ENCODE data around the gene JPH2. TPM values are rescaled to one million over a fixed set of nuclear protein-coding genes. Genes with fewer than 3 reads are reported as not detected.

The JPH2 gene
- polyA plus RNA-seq, 4 donors = 0.22 to 15.0 (median 2.2) TPM

DNA sequence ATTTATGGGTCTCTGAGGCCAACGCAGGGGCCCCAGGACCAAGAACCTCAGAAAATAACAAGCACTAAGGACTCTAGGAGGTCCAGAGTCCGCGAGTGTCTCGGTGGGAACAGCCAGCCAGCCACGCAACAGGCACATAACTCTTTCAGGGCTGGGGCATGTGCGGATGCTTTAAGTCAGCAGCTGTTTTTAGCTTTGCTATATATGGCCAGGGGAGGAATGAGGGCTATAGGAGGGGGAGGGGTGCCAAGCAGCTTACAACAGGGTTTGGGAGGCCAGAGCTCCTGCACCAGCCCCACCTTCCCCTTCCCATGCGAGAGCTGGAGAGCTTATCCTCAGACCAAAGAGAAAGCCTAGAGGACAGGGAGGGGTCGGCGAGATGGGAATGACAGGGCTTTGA lies 6.2 kb downstream of the JPH2 start:
- 27 to 39% (median 36%) methylated on average over 9 of the region's 9 CpGs for WGBS, 3 donors
- Histone ChIP-seq H3K36me3 (ENCODE audit: control insufficient read depth in 3 of 3, insufficient read depth in 2 of 3, low read depth in 1 of 3, low read length in 3 of 3) (peaks cover 0 to 2% (median 0%) of the 10 kb centered on the region in 3 donors), H3K9me3 (ENCODE audit: control insufficient read depth in 2 of 2, insufficient read depth in 1 of 2, low read depth in 1 of 2, low read length in 1 of 2) (no peaks in the 10 kb centered on the region), H3K4me3 (ENCODE audit: low read depth in 1 of 3, low read length in 3 of 3) (no peak overlapping the region), H3K27me3 (ENCODE audit: control insufficient read depth in 3 of 3, insufficient read depth in 3 of 3, low read length in 3 of 3) (peaks cover 0 to 3% (median 0%) of the 10 kb centered on the region in 3 donors), H3K4me1 (ENCODE audit: control insufficient read depth in 3 of 3, insufficient read depth in 2 of 3, low read depth in 1 of 3, low read length in 2 of 3) (peaks cover 0 to 32% (median 0%) of the 10 kb centered on the region in 3 donors), H3K27ac (ENCODE audit: low read depth in 1 of 3, low read length in 2 of 3) (peak overlapping the region in 1 of 3 donors; percentile 85)
- peak in 1 of 2 donors; percentile 89 for DNase-seq
- FAIRE-seq = no peak

DNA sequence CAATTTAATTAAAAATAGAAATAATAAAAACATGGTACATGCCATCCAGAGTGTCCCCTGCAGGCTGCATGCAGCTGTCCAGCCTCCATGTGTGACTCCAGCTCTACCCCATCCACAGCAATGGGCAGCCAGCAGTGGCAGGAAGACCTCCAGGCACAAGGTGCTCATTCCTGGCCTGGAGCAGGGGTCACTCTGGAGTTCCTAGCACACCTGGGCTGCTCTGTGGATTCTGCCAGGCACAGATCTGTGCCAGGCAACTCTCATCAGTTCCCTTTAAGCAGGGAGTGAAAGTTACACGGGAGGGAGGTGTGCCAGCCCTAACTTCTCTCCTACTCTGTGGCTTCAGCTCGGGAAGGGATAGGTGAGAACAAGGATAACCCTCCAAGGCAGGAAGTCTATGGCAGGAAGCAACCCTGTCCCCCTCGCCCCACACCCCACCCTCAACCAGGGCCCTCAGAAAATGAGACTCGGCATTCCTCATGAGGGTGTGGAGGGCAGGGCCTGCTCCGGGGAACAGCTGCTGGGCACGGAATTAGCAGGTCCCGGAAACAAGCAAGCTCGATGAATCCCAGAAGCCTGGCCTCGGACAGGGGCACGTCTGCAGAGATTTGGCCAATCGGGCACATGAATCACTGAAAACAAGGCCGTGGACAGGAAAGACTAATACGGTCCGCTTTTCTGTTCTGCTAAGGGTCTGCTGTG lies 10.0 kb downstream of the JPH2 start:
- no peak for FAIRE-seq
- peak; percentile 73 to 76 for DNase-seq

DNA sequence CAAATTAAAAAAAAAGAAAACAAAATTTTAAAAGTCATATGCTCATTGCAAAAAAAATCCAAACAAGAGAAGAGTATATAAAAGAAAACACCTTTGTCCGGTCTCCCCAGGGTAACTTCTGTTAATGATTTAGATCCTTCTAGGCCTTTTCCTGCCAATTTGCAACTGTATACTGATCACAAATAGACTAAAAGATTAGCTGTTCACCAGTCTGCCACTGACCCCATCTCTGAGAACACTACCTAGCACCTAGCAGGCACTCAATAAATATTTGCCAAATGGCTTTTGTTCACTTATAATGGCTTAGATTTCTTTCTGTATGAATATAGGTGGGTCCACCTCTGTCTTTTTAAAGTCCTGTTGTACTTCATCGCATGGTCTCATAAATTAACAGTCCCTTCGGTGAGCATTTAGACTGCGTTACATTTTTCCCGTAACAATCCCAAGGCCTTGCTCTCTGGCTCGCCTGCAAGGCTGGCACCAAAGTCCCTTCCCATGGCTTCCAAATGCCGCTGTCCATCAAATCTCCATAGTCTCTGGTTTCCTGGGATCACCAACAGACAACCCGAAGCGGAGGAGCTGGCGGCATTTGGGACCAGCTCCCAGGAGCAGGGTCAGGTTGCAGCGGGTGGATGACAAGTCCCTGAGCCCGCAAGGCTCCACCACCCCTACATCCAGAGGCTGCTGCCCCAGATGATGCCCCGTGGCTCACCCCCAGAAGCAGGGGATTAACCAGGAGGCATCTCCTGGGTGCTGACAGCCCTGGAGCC lies 11.8 kb downstream of the JPH2 start:
- WGBS, 3 donors = 91 to 93% (median 92%) methylated on average over 13 of the region's 13 CpGs

More for the DNA sequence above, 10.0 kb downstream of the JPH2 start:
- Histone ChIP-seq H3K27me3 (ENCODE audit: control insufficient read depth in 3 of 3, insufficient read depth in 3 of 3, low read length in 3 of 3) (no peaks in the 10 kb centered on the region), H3K36me3 (ENCODE audit: control insufficient read depth in 3 of 3, insufficient read depth in 2 of 3, low read depth in 1 of 3, low read length in 3 of 3) (peaks cover 0 to 6% (median 0%) of the 10 kb centered on the region in 3 donors), H3K27ac (ENCODE audit: low read depth in 1 of 3, low read length in 2 of 3) (no peak overlapping the region), H3K4me1 (ENCODE audit: control insufficient read depth in 3 of 3, insufficient read depth in 2 of 3, low read depth in 1 of 3, low read length in 2 of 3) (peaks cover 0 to 32% (median 0%) of the 10 kb centered on the region in 3 donors), H3K9me3 (ENCODE audit: control insufficient read depth in 2 of 2, insufficient read depth in 1 of 2, low read depth in 1 of 2, low read length in 1 of 2) (no peaks in the 10 kb centered on the region), H3K4me3 (ENCODE audit: low read depth in 1 of 3, low read length in 3 of 3) (no peak overlapping the region)
- WGBS, 3 donors = 4 to 30% (median 24%) methylated on average over 14 of the region's 14 CpGs

DNA sequence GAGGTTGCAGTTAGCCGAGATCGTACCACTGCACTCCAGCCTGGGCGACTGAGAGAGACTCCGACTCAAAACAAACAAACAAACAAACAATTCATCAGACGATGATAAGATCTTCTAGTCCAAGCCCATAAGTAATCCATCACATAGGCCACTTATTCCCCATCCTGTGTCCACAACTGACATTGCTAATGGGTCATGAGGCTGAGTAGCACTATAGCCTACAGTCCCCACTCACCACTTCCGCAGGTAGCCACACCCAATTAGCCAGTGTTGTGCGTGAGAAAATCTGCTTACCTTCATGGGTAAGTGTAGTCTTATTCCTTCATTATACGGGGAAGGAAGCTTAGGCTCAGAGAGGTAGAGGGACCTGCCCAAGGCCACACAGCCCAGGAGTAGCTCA lies 13.1 kb downstream of the JPH2 start:
- Histone ChIP-seq H3K4me3 (ENCODE audit: low read depth in 1 of 3, low read length in 3 of 3) (no peak overlapping the region), H3K36me3 (ENCODE audit: control insufficient read depth in 3 of 3, insufficient read depth in 2 of 3, low read depth in 1 of 3, low read length in 3 of 3) (peaks cover 0 to 6% (median 0%) of the 10 kb centered on the region in 3 donors), H3K4me1 (ENCODE audit: control insufficient read depth in 3 of 3, insufficient read depth in 2 of 3, low read depth in 1 of 3, low read length in 2 of 3) (peaks cover 0 to 11% (median 0%) of the 10 kb centered on the region in 3 donors), H3K27ac (ENCODE audit: low read depth in 1 of 3, low read length in 2 of 3) (no peak overlapping the region), H3K27me3 (ENCODE audit: control insufficient read depth in 3 of 3, insufficient read depth in 3 of 3, low read length in 3 of 3) (peaks cover 0 to 4% (median 0%) of the 10 kb centered on the region in 3 donors), H3K9me3 (ENCODE audit: control insufficient read depth in 2 of 2, insufficient read depth in 1 of 2, low read depth in 1 of 2, low read length in 1 of 2) (peaks cover 0 to 3% of the 10 kb centered on the region in 2 donors)
- DNase-seq (no peak), FAIRE-seq (no peak)
- WGBS, 3 donors = 62 to 78% (median 67%) methylated on average over 8 of the region's 8 CpGs

More for the DNA sequence above, 11.8 kb downstream of the JPH2 start:
- FAIRE-seq = no peak
- peaks cover 0 to 4% (median 0%) of the 10 kb centered on the region in 3 donors for H3K27me3 ChIP-seq (ENCODE audit: control insufficient read depth in 3 of 3, insufficient read depth in 3 of 3, low read length in 3 of 3)
- no peak for DNase-seq
- no peaks in the 10 kb centered on the region for H3K9me3 ChIP-seq (ENCODE audit: control insufficient read depth in 2 of 2, insufficient read depth in 1 of 2, low read depth in 1 of 2, low read length in 1 of 2)
- H3K36me3 ChIP-seq (ENCODE audit: control insufficient read depth in 3 of 3, insufficient read depth in 2 of 3, low read depth in 1 of 3, low read length in 3 of 3) = peaks cover 0 to 6% (median 0%) of the 10 kb centered on the region in 3 donors
- H3K4me3 ChIP-seq (ENCODE audit: low read depth in 1 of 3, low read length in 3 of 3) = no peak overlapping the region
- peaks cover 0 to 16% (median 0%) of the 10 kb centered on the region in 3 donors for H3K4me1 ChIP-seq (ENCODE audit: control insufficient read depth in 3 of 3, insufficient read depth in 2 of 3, low read depth in 1 of 3, low read length in 2 of 3)
- no peak overlapping the region for H3K27ac ChIP-seq (ENCODE audit: low read depth in 1 of 3, low read length in 2 of 3)

DNA sequence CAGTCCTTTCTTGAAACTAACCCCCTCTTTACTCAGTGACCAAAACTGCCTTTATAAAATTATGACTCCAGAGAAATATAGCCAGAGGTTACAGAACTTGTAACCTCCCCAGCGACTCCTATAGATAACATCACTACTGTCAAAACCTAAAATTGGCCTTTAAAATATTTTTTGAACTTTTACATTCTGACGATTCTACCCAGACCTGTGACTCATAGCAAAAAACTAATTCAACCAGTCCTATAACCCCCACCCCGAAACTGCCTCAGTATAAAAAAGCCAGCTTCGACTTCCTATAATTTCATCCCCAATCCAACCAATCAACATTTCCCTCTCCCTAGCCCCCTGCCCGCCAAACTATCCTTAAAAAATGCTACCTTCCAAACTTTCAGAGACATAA lies 13.9 kb downstream of the JPH2 start:
- Histone ChIP-seq H3K27ac (ENCODE audit: low read depth in 1 of 3, low read length in 2 of 3) (no peak overlapping the region), H3K36me3 (ENCODE audit: control insufficient read depth in 3 of 3, insufficient read depth in 2 of 3, low read depth in 1 of 3, low read length in 3 of 3) (peaks cover 0 to 6% (median 0%) of the 10 kb centered on the region in 3 donors), H3K4me1 (ENCODE audit: control insufficient read depth in 3 of 3, insufficient read depth in 2 of 3, low read depth in 1 of 3, low read length in 2 of 3) (peaks cover 0 to 11% (median 0%) of the 10 kb centered on the region in 3 donors), H3K27me3 (ENCODE audit: control insufficient read depth in 3 of 3, insufficient read depth in 3 of 3, low read length in 3 of 3) (peaks cover 0 to 4% (median 0%) of the 10 kb centered on the region in 3 donors), H3K9me3 (ENCODE audit: control insufficient read depth in 2 of 2, insufficient read depth in 1 of 2, low read depth in 1 of 2, low read length in 1 of 2) (peaks cover 0 to 6% of the 10 kb centered on the region in 2 donors), H3K4me3 (ENCODE audit: low read depth in 1 of 3, low read length in 3 of 3) (no peak overlapping the region)
- no peak for DNase-seq
- no peak for FAIRE-seq
- WGBS, 3 donors = 53 to 65% (median 63%) methylated on average over 5 of the region's 5 CpGs

DNA sequence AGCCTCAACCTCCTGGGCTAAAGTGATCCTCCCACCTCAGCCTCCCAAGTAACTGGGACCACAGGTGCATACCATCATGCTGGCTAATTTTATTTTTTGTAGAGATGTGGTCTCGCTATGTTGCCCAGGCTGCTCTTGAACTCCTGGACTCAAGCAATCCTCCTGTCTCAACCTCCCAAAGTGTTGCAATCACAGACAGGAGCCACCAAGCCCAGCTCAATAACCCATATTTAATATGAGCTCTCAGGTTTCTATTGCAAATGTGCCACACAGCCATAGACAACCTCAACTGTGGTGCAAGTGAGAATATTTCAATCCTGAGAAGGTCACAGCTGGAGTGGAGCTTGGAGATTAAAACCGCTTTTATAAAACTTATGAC lies 14.4 kb downstream of the JPH2 start:
- H3K27me3 ChIP-seq (ENCODE audit: control insufficient read depth in 3 of 3, insufficient read depth in 3 of 3, low read length in 3 of 3) = peaks cover 0 to 4% (median 3%) of the 10 kb centered on the region in 3 donors
- H3K27ac ChIP-seq (ENCODE audit: low read depth in 1 of 3, low read length in 2 of 3) = no peak overlapping the region
- FAIRE-seq (no peak), DNase-seq (no peak)
- peaks cover 0 to 6% of the 10 kb centered on the region in 2 donors for H3K9me3 ChIP-seq (ENCODE audit: control insufficient read depth in 2 of 2, insufficient read depth in 1 of 2, low read depth in 1 of 2, low read length in 1 of 2)
- 73 to 91% (median 74%) methylated on average over 2 of the region's 2 CpGs for WGBS, 3 donors
- H3K36me3 ChIP-seq (ENCODE audit: control insufficient read depth in 3 of 3, insufficient read depth in 2 of 3, low read depth in 1 of 3, low read length in 3 of 3) = peaks cover 0 to 6% (median 0%) of the 10 kb centered on the region in 3 donors
- H3K4me3 ChIP-seq (ENCODE audit: low read depth in 1 of 3, low read length in 3 of 3) = no peak overlapping the region
- peaks cover 0 to 9% (median 0%) of the 10 kb centered on the region in 3 donors for H3K4me1 ChIP-seq (ENCODE audit: control insufficient read depth in 3 of 3, insufficient read depth in 2 of 3, low read depth in 1 of 3, low read length in 2 of 3)

DNA sequence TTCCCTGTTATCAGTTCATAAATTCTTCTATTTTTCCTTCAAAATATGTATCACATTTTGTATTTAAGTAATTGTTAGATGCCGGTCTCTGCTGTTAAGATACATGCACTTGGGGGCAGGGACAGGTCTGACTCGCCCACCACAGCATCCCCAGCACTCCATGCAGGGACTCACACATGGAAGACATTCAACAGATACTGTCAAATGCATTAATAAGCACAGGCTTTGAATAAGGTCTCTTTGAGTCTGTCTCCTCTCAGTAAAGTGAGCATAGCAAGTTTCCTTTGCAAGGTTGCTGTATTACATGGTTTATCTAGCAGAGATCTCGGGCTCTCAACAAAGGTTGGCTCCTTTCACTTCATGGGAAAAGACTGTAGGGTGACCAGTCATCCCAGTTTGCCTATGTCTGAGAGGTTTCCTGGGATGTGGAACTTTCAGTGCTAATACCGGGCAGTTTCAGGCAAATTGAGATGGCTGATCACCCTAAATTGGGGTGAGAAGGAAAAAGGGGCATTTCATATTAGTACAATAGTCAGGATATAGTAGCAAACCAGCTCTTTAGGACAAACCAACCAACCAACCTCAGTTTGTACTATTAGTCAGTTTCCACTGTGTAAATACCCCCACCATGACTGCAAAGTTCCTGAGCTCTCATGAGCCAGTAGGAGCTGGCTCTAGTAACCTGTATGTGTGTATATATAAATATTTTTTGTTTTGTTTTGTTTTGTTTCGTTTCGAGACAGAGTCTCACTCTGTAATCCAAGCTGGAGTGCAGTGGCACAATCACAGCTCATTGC lies 15.0 kb downstream of the JPH2 start:
- Histone ChIP-seq H3K9me3 (ENCODE audit: control insufficient read depth in 2 of 2, insufficient read depth in 1 of 2, low read depth in 1 of 2, low read length in 1 of 2) (peaks cover 0 to 6% of the 10 kb centered on the region in 2 donors), H3K27ac (ENCODE audit: low read depth in 1 of 3, low read length in 2 of 3) (no peak overlapping the region), H3K4me3 (ENCODE audit: low read depth in 1 of 3, low read length in 3 of 3) (no peak overlapping the region), H3K36me3 (ENCODE audit: control insufficient read depth in 3 of 3, insufficient read depth in 2 of 3, low read depth in 1 of 3, low read length in 3 of 3) (peaks cover 0 to 6% (median 0%) of the 10 kb centered on the region in 3 donors), H3K27me3 (ENCODE audit: control insufficient read depth in 3 of 3, insufficient read depth in 3 of 3, low read length in 3 of 3) (peaks cover 0 to 4% (median 3%) of the 10 kb centered on the region in 3 donors), H3K4me1 (ENCODE audit: control insufficient read depth in 3 of 3, insufficient read depth in 2 of 3, low read depth in 1 of 3, low read length in 2 of 3) (peaks cover 0 to 3% (median 0%) of the 10 kb centered on the region in 3 donors)
- DNase-seq (no peak), FAIRE-seq (no peak)
- WGBS, 3 donors = 59 to 73% (median 63%) methylated on average over 6 of the region's 6 CpGs

Data from small intestine (tissue), 7 donors.